Tibial nerve (tissue), 4 donors: ENCODE measurements around the gene HEPHL1.

Source experiments
- CTCF ChIP-seq, 5 experiments: fragments of 200-600 bp in 3 of 5; fragments of 450-650 bp in 2 of 5; sonication (generic) in 3 of 5; IDR thresholded peaks; one replicate each; pipeline ENCODE4 v1.5.1; 2016 to 2019; ENCODE audit warnings: antibody characterized with exemption in 5 of 5, mild to moderate bottlenecking in 3 of 5, moderate library complexity in 2 of 5
- EP300 ChIP-seq, 2 donors: sonication (generic); formaldehyde crosslinking; IDR thresholded peaks; one replicate each; pipeline ENCODE4 v1.6.1; 2017; ENCODE audit warnings: antibody characterized with exemption in 2 of 2, mild to moderate bottlenecking in 1 of 2
- POLR2A ChIP-seq, 2 donors: fragments of 450-650 bp; IDR thresholded peaks; one replicate each; pipeline ENCODE4 v1.6.1; 2017; ENCODE audit warnings: antibody characterized with exemption in 2 of 2, mild to moderate bottlenecking in 2 of 2, moderate library complexity in 2 of 2

DNA sequence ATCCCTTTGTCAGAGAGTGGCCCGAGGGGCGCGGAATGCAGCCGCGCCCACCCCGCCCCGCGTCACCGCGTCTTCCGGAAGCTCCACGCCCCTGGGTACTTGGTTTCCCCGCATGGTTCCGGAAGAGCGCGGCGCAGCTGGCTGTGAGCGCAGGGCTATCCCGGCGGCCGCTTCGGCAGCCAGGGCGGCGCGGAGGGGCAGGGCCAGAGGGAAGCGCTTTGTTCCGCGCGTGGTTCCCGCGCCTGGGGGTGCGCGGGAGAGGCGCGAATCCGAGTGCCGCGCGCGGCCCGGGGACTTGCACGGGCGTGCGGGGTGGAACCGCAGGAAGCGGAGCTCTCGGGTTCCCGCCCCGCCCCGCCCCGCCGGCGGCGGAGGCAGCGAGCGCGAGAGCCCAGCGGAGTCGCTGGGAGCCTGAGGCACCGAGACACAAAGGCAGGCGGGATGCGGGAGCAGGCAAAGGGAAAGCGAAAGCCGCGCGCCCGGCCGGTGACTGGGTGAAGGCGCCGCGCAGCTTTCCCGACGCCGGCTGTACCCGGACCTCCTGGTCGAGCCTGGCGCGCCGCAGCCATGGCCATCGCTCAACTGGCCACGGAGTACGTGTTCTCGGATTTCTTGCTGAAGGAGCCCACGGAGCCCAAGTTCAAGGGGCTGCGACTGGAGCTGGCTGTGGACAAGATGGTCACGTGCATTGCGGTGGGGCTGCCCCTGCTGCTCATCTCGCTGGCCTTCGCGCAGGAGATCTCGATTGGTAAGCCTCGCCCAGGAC is 107.8 kb downstream of the HEPHL1 start, which contains the start of gene PANX1:
- peak in 1 of 5 experiments; percentile 21 for TF ChIP-seq CTCF (IDR thresholded peaks at IDR 0.05)
- peak; percentile 50 to 73 for TF ChIP-seq POLR2A (IDR thresholded peaks at IDR 0.05)
- TF ChIP-seq EP300 (IDR thresholded peaks at IDR 0.05), result peak in 1 of 2 donors; percentile 54
